ENCODE measurements around the gene PKIG.

GRCh38 chr20:44610313-44610962, 28.1 kb downstream of the PKIG start:
- TF ChIP-seq JUNB (IDR thresholded peaks at IDR 0.05) (no peak), BCL3 (IDR thresholded peaks at IDR 0.05; ENCODE audit: borderline replicate concordance, insufficient read depth, low read depth, low read length, poor library complexity, severe bottlenecking) (no peak)
